Ishikawa (cell line): ENCODE data around the gene TRIM24.

Experiments
- CEBPB ChIP-seq: IDR thresholded peaks from 2 replicates; pipeline ENCODE4 v1.6.1; 2012
- EGR1 ChIP-seq: IDR thresholded peaks from 2 replicates; pipeline ENCODE4 v1.6.1; 2012
- NFIC ChIP-seq: IDR thresholded peaks from 2 replicates; pipeline ENCODE4 v1.6.1; 2012

- TF ChIP-seq CEBPB (no peak), NFIC (no peak), EGR1 (no peak)
These were observed 52.8 kb downstream of the TRIM24 start for GRCh38 chr7:138512885-138513284.
